ENCODE data around the gene TRAF1. TPM values are rescaled to one million over a fixed set of nuclear protein-coding genes. Genes with fewer than 3 reads are reported as not detected.

TRAF1 gene
- total and polyA plus RNA-seq, 2 donors (not counting 1 experiment from before 2014, with no cell fraction given), result 0.58 to 3.8 TPM

- H2AFZ ChIP-seq (ENCODE audit: low read length), result no peak overlapping the region
- TF ChIP-seq CTCF (conservative IDR thresholded peaks at IDR 0.05 in 1 of 2, IDR thresholded peaks at IDR 0.05 in 1 of 2; ENCODE audit: low read depth in 1 of 2, low read length in 2 of 2) (no peak), EZH2 (IDR thresholded peaks at IDR 0.05; ENCODE audit: low read length, missing control alignments) (no peak)
- H3K27me3 ChIP-seq (ENCODE audit: control insufficient read depth, insufficient read depth, low read length), result no peaks in the 10 kb centered on the region
- no peaks in the 10 kb centered on the region for H3K9me3 ChIP-seq (ENCODE audit: control insufficient read depth, insufficient read depth, low read depth, low read length)
- H3K4me3 ChIP-seq (replicated peaks in 1 of 4; ENCODE audit: control extremely low read depth in 1 of 4, insufficient read depth in 1 of 4, low read depth in 3 of 4, low read length in 4 of 4), result no peak overlapping the region
- H3K79me2 ChIP-seq (ENCODE audit: control insufficient read depth, insufficient read depth, low read length), result no peaks in the 10 kb centered on the region
- no peak overlapping the region for H3K4me2 ChIP-seq (ENCODE audit: extremely low read depth, insufficient read depth, low read length)
- H4K20me1 ChIP-seq (ENCODE audit: control insufficient read depth, extremely low read depth, insufficient read depth, low read length), result no peaks in the 10 kb centered on the region
- H3K27ac ChIP-seq (ENCODE audit: insufficient read depth, low read length), result no peak overlapping the region
- H3K4me1 ChIP-seq (ENCODE audit: control insufficient read depth, extremely low read depth, insufficient read depth, low read length), result peaks cover 2% of the 10 kb centered on the region
- no peak for DNase-seq (ENCODE audit: low read depth in 2 of 2)
- H3K9ac ChIP-seq (ENCODE audit: insufficient read depth, low read length), result no peak overlapping the region
- H3K36me3 ChIP-seq (ENCODE audit: control insufficient read depth, insufficient read depth, low read length), result no peaks in the 10 kb centered on the region
These were observed 16.0 kb downstream of the TRAF1 start for GRCh38 chr9:120910643-120911042.

- H4K20me1 ChIP-seq (ENCODE audit: control insufficient read depth, extremely low read depth, insufficient read depth, low read length), result no peaks in the 10 kb centered on the region
- no peak for DNase-seq (ENCODE audit: low read depth in 2 of 2)
- no peak overlapping the region for H3K4me2 ChIP-seq (ENCODE audit: extremely low read depth, insufficient read depth, low read length)
- no peak overlapping the region for H3K4me3 ChIP-seq (replicated peaks in 1 of 4; ENCODE audit: control extremely low read depth in 1 of 4, insufficient read depth in 1 of 4, low read depth in 3 of 4, low read length in 4 of 4)
- H3K36me3 ChIP-seq (ENCODE audit: control insufficient read depth, insufficient read depth, low read length), result no peaks in the 10 kb centered on the region
- no peaks in the 10 kb centered on the region for H3K9me3 ChIP-seq (ENCODE audit: control insufficient read depth, insufficient read depth, low read depth, low read length)
- no peak overlapping the region for H3K9ac ChIP-seq (ENCODE audit: insufficient read depth, low read length)
- no peaks in the 10 kb centered on the region for H3K79me2 ChIP-seq (ENCODE audit: control insufficient read depth, insufficient read depth, low read length)
- no peak for TF ChIP-seq EZH2 (IDR thresholded peaks at IDR 0.05; ENCODE audit: low read length, missing control alignments)
- no peak for TF ChIP-seq CTCF (conservative IDR thresholded peaks at IDR 0.05 in 1 of 2, IDR thresholded peaks at IDR 0.05 in 1 of 2; ENCODE audit: low read depth in 1 of 2, low read length in 2 of 2)
- H3K27ac ChIP-seq (ENCODE audit: insufficient read depth, low read length), result no peak overlapping the region
- peaks cover 2% of the 10 kb centered on the region for H3K4me1 ChIP-seq (ENCODE audit: control insufficient read depth, extremely low read depth, insufficient read depth, low read length)
- H3K27me3 ChIP-seq (ENCODE audit: control insufficient read depth, insufficient read depth, low read length), result no peaks in the 10 kb centered on the region
- no peak overlapping the region for H2AFZ ChIP-seq (ENCODE audit: low read length)
These were observed 16.7 kb downstream of the TRAF1 start for GRCh38 chr9:120909904-120910303.

- Histone ChIP-seq H3K27me3 (ENCODE audit: control insufficient read depth, insufficient read depth, low read length) (no peaks in the 10 kb centered on the region), H3K4me2 (ENCODE audit: extremely low read depth, insufficient read depth, low read length) (no peak overlapping the region), H3K9me3 (ENCODE audit: control insufficient read depth, insufficient read depth, low read depth, low read length) (no peaks in the 10 kb centered on the region)
These were observed 21.1 kb downstream of the TRAF1 start for GRCh38 chr9:120905315-120906164.

More at GRCh38 chr9:120905315-120906164, 21.1 kb downstream of the TRAF1 start:
- H4K20me1 ChIP-seq (ENCODE audit: control insufficient read depth, extremely low read depth, insufficient read depth, low read length), result no peaks in the 10 kb centered on the region
- H3K9ac ChIP-seq (ENCODE audit: insufficient read depth, low read length), result no peak overlapping the region
- no peak overlapping the region for H3K27ac ChIP-seq (ENCODE audit: insufficient read depth, low read length)
- no peak overlapping the region for H2AFZ ChIP-seq (ENCODE audit: low read length)
- no peaks in the 10 kb centered on the region for H3K36me3 ChIP-seq (ENCODE audit: control insufficient read depth, insufficient read depth, low read length)
- DNase-seq (ENCODE audit: low read depth in 2 of 2), result no peak
- H3K4me3 ChIP-seq (replicated peaks in 1 of 4; ENCODE audit: control extremely low read depth in 1 of 4, insufficient read depth in 1 of 4, low read depth in 3 of 4, low read length in 4 of 4), result no peak overlapping the region
- no peaks in the 10 kb centered on the region for H3K79me2 ChIP-seq (ENCODE audit: control insufficient read depth, insufficient read depth, low read length)
- peaks cover 2% of the 10 kb centered on the region for H3K4me1 ChIP-seq (ENCODE audit: control insufficient read depth, extremely low read depth, insufficient read depth, low read length)
- no peak for TF ChIP-seq CTCF (conservative IDR thresholded peaks at IDR 0.05 in 1 of 2, IDR thresholded peaks at IDR 0.05 in 1 of 2; ENCODE audit: low read depth in 1 of 2, low read length in 2 of 2)
- no peak for TF ChIP-seq EZH2 (IDR thresholded peaks at IDR 0.05; ENCODE audit: low read length, missing control alignments)
